Measurements from ENCODE around the gene TPH1.

TPH1 gene

GRCh38 chr11:18066626-18067025, 20.6 kb upstream of the TPH1 start:
- Histone ChIP-seq H3K27ac (ENCODE audit: low read depth, low read length, severe bottlenecking) (no peak overlapping the region), H3K4me3 (ENCODE audit: extremely low read depth, insufficient read depth, low read length, poor library complexity, severe bottlenecking) (no peak overlapping the region), H3K36me3 (ENCODE audit: control insufficient read depth, insufficient read depth, low read length) (peaks cover 9% of the 10 kb centered on the region), H3K9me3 (ENCODE audit: control insufficient read depth, low read length) (no peaks in the 10 kb centered on the region), H3K4me1 (ENCODE audit: control insufficient read depth, insufficient read depth, low read length, poor library complexity, severe bottlenecking) (no peaks in the 10 kb centered on the region)
- WGBS, 2 experiments (ENCODE audit: insufficient coverage in 2 of 2): 100% methylated on average over 1 of the region's 2 CpGs

- Histone ChIP-seq H3K4me1 (ENCODE audit: control insufficient read depth, insufficient read depth, low read length, poor library complexity, severe bottlenecking) (no peaks in the 10 kb centered on the region), H3K27ac (ENCODE audit: low read depth, low read length, severe bottlenecking) (no peak overlapping the region), H3K4me3 (ENCODE audit: extremely low read depth, insufficient read depth, low read length, poor library complexity, severe bottlenecking) (no peak overlapping the region), H3K9me3 (ENCODE audit: control insufficient read depth, low read length) (no peaks in the 10 kb centered on the region), H3K36me3 (ENCODE audit: control insufficient read depth, insufficient read depth, low read length) (peaks cover 6% of the 10 kb centered on the region)
- 96 to 99% methylated on average over 5 to 8 of the region's 8 CpGs for WGBS, 2 experiments (ENCODE audit: insufficient coverage in 2 of 2)
Observed at GRCh38 chr11:18065572-18065971, 19.5 kb upstream of the TPH1 start.

- H3K9me3 ChIP-seq (ENCODE audit: control insufficient read depth, low read length): no peaks in the 10 kb centered on the region
- 88 to 95% methylated on average over 5 of the region's 7 CpGs for WGBS, 2 experiments (ENCODE audit: insufficient coverage in 2 of 2)
- H3K4me3 ChIP-seq (ENCODE audit: extremely low read depth, insufficient read depth, low read length, poor library complexity, severe bottlenecking): no peak overlapping the region
- H3K27ac ChIP-seq (ENCODE audit: low read depth, low read length, severe bottlenecking): no peak overlapping the region
- no peaks in the 10 kb centered on the region for H3K4me1 ChIP-seq (ENCODE audit: control insufficient read depth, insufficient read depth, low read length, poor library complexity, severe bottlenecking)
- H3K36me3 ChIP-seq (ENCODE audit: control insufficient read depth, insufficient read depth, low read length): peaks cover 1% of the 10 kb centered on the region
Observed at GRCh38 chr11:18064450-18065054, 18.5 kb upstream of the TPH1 start.

GRCh38 chr11:18063862-18064434, 17.9 kb upstream of the TPH1 start:
- Histone ChIP-seq H3K4me1 (ENCODE audit: control insufficient read depth, insufficient read depth, low read length, poor library complexity, severe bottlenecking) (no peaks in the 10 kb centered on the region), H3K9me3 (ENCODE audit: control insufficient read depth, low read length) (no peaks in the 10 kb centered on the region), H3K36me3 (ENCODE audit: control insufficient read depth, insufficient read depth, low read length) (no peaks in the 10 kb centered on the region), H3K27ac (ENCODE audit: low read depth, low read length, severe bottlenecking) (no peak overlapping the region), H3K4me3 (ENCODE audit: extremely low read depth, insufficient read depth, low read length, poor library complexity, severe bottlenecking) (no peak overlapping the region)
- WGBS, 2 experiments (ENCODE audit: insufficient coverage in 2 of 2): 92 to 95% methylated on average over 1 to 4 of the region's 4 CpGs

GRCh38 chr11:18063125-18063524, 17.1 kb upstream of the TPH1 start:
- H3K4me3 ChIP-seq (ENCODE audit: extremely low read depth, insufficient read depth, low read length, poor library complexity, severe bottlenecking): no peak overlapping the region
- H3K36me3 ChIP-seq (ENCODE audit: control insufficient read depth, insufficient read depth, low read length): no peaks in the 10 kb centered on the region
- no peak overlapping the region for H3K27ac ChIP-seq (ENCODE audit: low read depth, low read length, severe bottlenecking)
- WGBS, 2 experiments (ENCODE audit: insufficient coverage in 2 of 2): 75 to 100% methylated on average over 2 of the region's 5 CpGs
- no peaks in the 10 kb centered on the region for H3K9me3 ChIP-seq (ENCODE audit: control insufficient read depth, low read length)
- no peaks in the 10 kb centered on the region for H3K4me1 ChIP-seq (ENCODE audit: control insufficient read depth, insufficient read depth, low read length, poor library complexity, severe bottlenecking)

- Histone ChIP-seq H3K4me1 (ENCODE audit: control insufficient read depth, insufficient read depth, low read length, poor library complexity, severe bottlenecking) (no peaks in the 10 kb centered on the region), H3K36me3 (ENCODE audit: control insufficient read depth, insufficient read depth, low read length) (no peaks in the 10 kb centered on the region), H3K9me3 (ENCODE audit: control insufficient read depth, low read length) (no peaks in the 10 kb centered on the region), H3K4me3 (ENCODE audit: extremely low read depth, insufficient read depth, low read length, poor library complexity, severe bottlenecking) (no peak overlapping the region), H3K27ac (ENCODE audit: low read depth, low read length, severe bottlenecking) (no peak overlapping the region)
- 94% methylated on average over 2 of the region's 2 CpGs; no CpG with 5 or more reads in 1 of the 2 experiments for WGBS, 2 experiments (ENCODE audit: insufficient coverage in 2 of 2)
Observed at GRCh38 chr11:18061351-18061750, 15.3 kb upstream of the TPH1 start.

- Histone ChIP-seq H3K27ac (ENCODE audit: low read depth, low read length, severe bottlenecking) (no peak overlapping the region), H3K36me3 (ENCODE audit: control insufficient read depth, insufficient read depth, low read length) (no peaks in the 10 kb centered on the region), H3K4me3 (ENCODE audit: extremely low read depth, insufficient read depth, low read length, poor library complexity, severe bottlenecking) (no peak overlapping the region), H3K9me3 (ENCODE audit: control insufficient read depth, low read length) (no peaks in the 10 kb centered on the region), H3K4me1 (ENCODE audit: control insufficient read depth, insufficient read depth, low read length, poor library complexity, severe bottlenecking) (no peaks in the 10 kb centered on the region)
- no CpG with 5 or more reads among the region's 1 CpG for WGBS, 2 experiments (ENCODE audit: insufficient coverage in 2 of 2)
Observed at GRCh38 chr11:18056561-18057181, 10.6 kb upstream of the TPH1 start.

GRCh38 chr11:18054511-18055103, 8.5 kb upstream of the TPH1 start:
- WGBS, 2 experiments (ENCODE audit: insufficient coverage in 2 of 2): 91 to 93% methylated on average over 10 of the region's 10 CpGs
- H3K4me1 ChIP-seq (ENCODE audit: control insufficient read depth, insufficient read depth, low read length, poor library complexity, severe bottlenecking): no peaks in the 10 kb centered on the region
- no peaks in the 10 kb centered on the region for H3K36me3 ChIP-seq (ENCODE audit: control insufficient read depth, insufficient read depth, low read length)
- no peak overlapping the region for H3K27ac ChIP-seq (ENCODE audit: low read depth, low read length, severe bottlenecking)
- no peak overlapping the region for H3K4me3 ChIP-seq (ENCODE audit: extremely low read depth, insufficient read depth, low read length, poor library complexity, severe bottlenecking)
- H3K9me3 ChIP-seq (ENCODE audit: control insufficient read depth, low read length): no peaks in the 10 kb centered on the region

GRCh38 chr11:18050848-18051247, 4.8 kb upstream of the TPH1 start:
- Histone ChIP-seq H3K4me3 (ENCODE audit: extremely low read depth, insufficient read depth, low read length, poor library complexity, severe bottlenecking) (no peak overlapping the region), H3K27ac (ENCODE audit: low read depth, low read length, severe bottlenecking) (no peak overlapping the region), H3K4me1 (ENCODE audit: control insufficient read depth, insufficient read depth, low read length, poor library complexity, severe bottlenecking) (no peaks in the 10 kb centered on the region), H3K9me3 (ENCODE audit: control insufficient read depth, low read length) (no peaks in the 10 kb centered on the region), H3K36me3 (ENCODE audit: control insufficient read depth, insufficient read depth, low read length) (no peaks in the 10 kb centered on the region)
- WGBS, 2 experiments (ENCODE audit: insufficient coverage in 2 of 2): no CpG with 5 or more reads among the region's 2 CpGs

- H3K4me3 ChIP-seq (ENCODE audit: extremely low read depth, insufficient read depth, low read length, poor library complexity, severe bottlenecking): no peak overlapping the region
- no peak overlapping the region for H3K27ac ChIP-seq (ENCODE audit: low read depth, low read length, severe bottlenecking)
- no peaks in the 10 kb centered on the region for H3K4me1 ChIP-seq (ENCODE audit: control insufficient read depth, insufficient read depth, low read length, poor library complexity, severe bottlenecking)
- H3K36me3 ChIP-seq (ENCODE audit: control insufficient read depth, insufficient read depth, low read length): no peaks in the 10 kb centered on the region
- no peaks in the 10 kb centered on the region for H3K9me3 ChIP-seq (ENCODE audit: control insufficient read depth, low read length)
Observed at GRCh38 chr11:18036456-18036855, 9.6 kb downstream of the TPH1 start.

- Histone ChIP-seq H3K27ac (ENCODE audit: low read depth, low read length, severe bottlenecking) (no peak overlapping the region), H3K4me1 (ENCODE audit: control insufficient read depth, insufficient read depth, low read length, poor library complexity, severe bottlenecking) (no peaks in the 10 kb centered on the region), H3K4me3 (ENCODE audit: extremely low read depth, insufficient read depth, low read length, poor library complexity, severe bottlenecking) (no peak overlapping the region), H3K9me3 (ENCODE audit: control insufficient read depth, low read length) (no peaks in the 10 kb centered on the region), H3K36me3 (ENCODE audit: control insufficient read depth, insufficient read depth, low read length) (no peaks in the 10 kb centered on the region)
- WGBS, 2 experiments (ENCODE audit: insufficient coverage in 2 of 2): 83 to 88% methylated on average over 1 to 2 of the region's 2 CpGs
Observed at GRCh38 chr11:18027475-18027874, 18.6 kb downstream of the TPH1 start.
